Erythroblast (primary cell): ENCODE results near the gene KIF4A.

ENCODE experiments used
- GATA1 ChIP-seq: IDR thresholded peaks from 2 replicates; pipeline ENCODE4 v1.6.1; 2011; ENCODE audit warnings: low read depth, mild to moderate bottlenecking, control low read depth, low read length, moderate library complexity
- POLR2A ChIP-seq: IDR thresholded peaks from 2 replicates; pipeline ENCODE4 v1.6.1; 2011; ENCODE audit warnings: mild to moderate bottlenecking, low read length

DNA sequence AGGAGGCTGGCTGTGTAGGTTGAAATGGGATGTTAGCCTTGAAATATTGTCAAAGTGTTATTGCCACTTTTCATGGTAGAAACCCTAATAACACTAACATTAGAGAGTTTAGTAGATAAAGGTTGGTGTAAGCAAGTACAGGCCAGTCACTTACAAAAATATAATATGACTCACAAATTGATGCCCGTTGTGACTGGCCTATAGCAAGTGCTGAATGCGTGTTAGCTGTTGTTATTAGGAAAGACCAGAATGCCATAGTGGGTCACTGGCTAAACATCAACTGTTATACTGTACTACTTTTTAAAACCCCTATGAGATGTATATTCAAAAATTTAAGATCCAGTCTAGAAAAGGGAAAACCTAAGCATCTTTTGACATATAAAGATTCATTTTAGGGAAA is 112.8 kb downstream of the KIF4A start:
- TF ChIP-seq POLR2A (no peak), GATA1 (no peak)
